HUES6 (cell line): Measurements from ENCODE around the gene RBM10.

Source experiments
- H3K27ac ChIP-seq: 2 replicates; pipeline ENCODE4 v1.7.0; 2013; ENCODE audit warnings: low read depth, mild to moderate bottlenecking, low read length, inconsistent platforms
- H3K27me3 ChIP-seq: 2 replicates; pipeline ENCODE4 v1.6.1; 2013; ENCODE audit warnings: low read length; ENCODE audit not compliant: control insufficient read depth, insufficient read depth
- H3K36me3 ChIP-seq: 2 replicates; pipeline ENCODE4 v1.6.1; 2013; ENCODE audit warnings: low read length; ENCODE audit not compliant: control insufficient read depth, insufficient read depth
- H3K4me1 ChIP-seq: 2 replicates; pipeline ENCODE4 v1.6.1; 2013; ENCODE audit warnings: low read length; ENCODE audit not compliant: control insufficient read depth, insufficient read depth
- H3K4me3 ChIP-seq: 2 replicates; pipeline ENCODE4 v1.5.1; 2013; ENCODE audit warnings: low read depth, low read length
- H3K9ac ChIP-seq: one replicate; pipeline ENCODE4 v1.6.1; 2013; ENCODE audit warnings: mild to moderate bottlenecking, low read length
- H3K9me3 ChIP-seq: 2 replicates; pipeline ENCODE4 v1.6.1; 2013; ENCODE audit warnings: low read depth, low read length; ENCODE audit not compliant: control insufficient read depth, insufficient read depth

RBM10 gene

GRCh38 chrX:47232197-47232802, 87.3 kb downstream of the RBM10 start:
- H3K9ac ChIP-seq: peak overlapping the region; percentile 85
- H3K4me3 ChIP-seq: peak overlapping the region; percentile 86
- H3K4me1 ChIP-seq: peaks cover 11% of the 10 kb centered on the region
- H3K36me3 ChIP-seq: peaks cover 25% of the 10 kb centered on the region
- peak overlapping the region; percentile 80 for H3K27ac ChIP-seq
- H3K9me3 ChIP-seq: no peaks in the 10 kb centered on the region
- no peaks in the 10 kb centered on the region for H3K27me3 ChIP-seq

- peaks cover 19% of the 10 kb centered on the region for H3K36me3 ChIP-seq
- H3K4me3 ChIP-seq: peak within 1 kb of the TSS; percentile 86
- no peaks in the 10 kb centered on the region for H3K27me3 ChIP-seq
- peak within 1 kb of the TSS; percentile 85 for H3K9ac ChIP-seq
- peak within 1 kb of the TSS; percentile 93 for H3K27ac ChIP-seq
- peaks cover 11% of the 10 kb centered on the region for H3K4me1 ChIP-seq
- no peaks in the 10 kb centered on the region for H3K9me3 ChIP-seq
These were observed 87.8 kb downstream of the RBM10 start, which contains the start of gene USP11 for GRCh38 chrX:47232803-47233332. Gene USP11, plus strand, starts transcription at chrX:47233009. Its CDS starts 35 bp downstream, at chrX:47233044.

- peaks cover 11% of the 10 kb centered on the region for H3K4me1 ChIP-seq
- no peaks in the 10 kb centered on the region for H3K27me3 ChIP-seq
- peak overlapping the region; percentile 93 for H3K27ac ChIP-seq
- peaks cover 12% of the 10 kb centered on the region for H3K36me3 ChIP-seq
- H3K4me3 ChIP-seq: peak overlapping the region; percentile 86
- peak overlapping the region; percentile 85 for H3K9ac ChIP-seq
- no peaks in the 10 kb centered on the region for H3K9me3 ChIP-seq
These were observed 88.5 kb downstream of the RBM10 start for GRCh38 chrX:47233333-47234113.

- Histone ChIP-seq H3K4me3 (peak overlapping the region; percentile 86), H3K27me3 (no peaks in the 10 kb centered on the region), H3K9me3 (no peaks in the 10 kb centered on the region), H3K4me1 (peaks cover 11% of the 10 kb centered on the region), H3K27ac (no peak overlapping the region; the same call in 1 of the 2 replicates), H3K36me3 (peaks cover 11% of the 10 kb centered on the region), H3K9ac (no peak overlapping the region)
These were observed 89.6 kb downstream of the RBM10 start for GRCh38 chrX:47234583-47234982.

GRCh38 chrX:47235691-47236103, 90.7 kb downstream of the RBM10 start:
- Histone ChIP-seq H3K27ac (no peak overlapping the region), H3K9ac (no peak overlapping the region), H3K27me3 (no peaks in the 10 kb centered on the region), H3K4me1 (peaks cover 11% of the 10 kb centered on the region), H3K4me3 (no peak overlapping the region), H3K9me3 (no peaks in the 10 kb centered on the region), H3K36me3 (peaks cover 18% of the 10 kb centered on the region)
